K562 (cell line): Measurements from ENCODE around the gene ZNF646. TPM values are rescaled to one million over a fixed set of nuclear protein-coding genes. Genes with fewer than 3 reads are reported as not detected.
A peak's percentile ranks its signal among the peaks of the same experiment; 100 is the strongest.

ENCODE experiments used
- CBX1 ChIP-seq: sonication (generic); IDR thresholded peaks from 2 replicates; pipeline ENCODE4 v1.6.1; 2016; ENCODE audit warnings: antibody characterized with exemption, low read depth, mild to moderate bottlenecking
- CBX2 ChIP-seq: fragments of 200-600 bp; sonication (generic); IDR thresholded peaks from one replicate; pipeline ENCODE4 v1.6.1; 2012; ENCODE audit warnings: mild to moderate bottlenecking, low read length, inconsistent platforms; ENCODE audit not compliant: insufficient read depth, poor library complexity, severe bottlenecking
- NFRKB ChIP-seq: fragments of 450-650 bp; IDR thresholded peaks from 2 replicates; pipeline ENCODE4 v1.6.1; 2016; ENCODE audit warnings: low read depth
- PYGO2 ChIP-seq: fragments of 450-650 bp; IDR thresholded peaks from 2 replicates; pipeline ENCODE4 v1.6.1; 2016; ENCODE audit warnings: mild to moderate bottlenecking, missing genetic modification characterization, moderate library complexity, missing compliant biosample characterization
- RAD21 ChIP-seq, 2 experiments: fragments of 250-450 bp in 1 of 2; fragments of 450-650 bp in 1 of 2; sonication (Bioruptor Pico) in 1 of 2; formaldehyde crosslinking in 1 of 2; IDR thresholded peaks in 1 of 2; conservative IDR thresholded peaks in 1 of 2; 2 replicates each; pipeline versions ENCODE4 v1.4.0 to v1.8.0; 2020 to 2022; ENCODE audit warnings: mild to moderate bottlenecking in 2 of 2, moderate library complexity in 1 of 2
- THRAP3 ChIP-seq: fragments of 450-650 bp; IDR thresholded peaks from 2 replicates; pipeline ENCODE4 v1.6.1; 2016; ENCODE audit warnings: mild to moderate bottlenecking, inconsistent platforms, borderline replicate concordance
- USF1 ChIP-seq: sonication (generic); formaldehyde crosslinking; IDR thresholded peaks from 2 replicates; pipeline ENCODE4 v1.9.0; 2022; ENCODE audit warnings: mild to moderate bottlenecking, missing genetic modification reagents
- ZBTB9 ChIP-seq: fragments of 450-650 bp; formaldehyde crosslinking; IDR thresholded peaks from 2 replicates; pipeline ENCODE4 v1.4.0; 2020; ENCODE audit warnings: mild to moderate bottlenecking, moderate library complexity
- ZNF263 ChIP-seq: sonication (generic); formaldehyde crosslinking; IDR thresholded peaks from 2 replicates; pipeline ENCODE4 v1.8.0; 2022; ENCODE audit warnings: mild to moderate bottlenecking, missing genetic modification reagents, borderline replicate concordance
- ZNF324 ChIP-seq: fragments of 250-450 bp; sonication (Bioruptor Pico); IDR thresholded peaks from 2 replicates; pipeline ENCODE4 v1.4.0; 2020; ENCODE audit warnings: mild to moderate bottlenecking
- polyA plus RNA-seq, 8 experiments: library from polyadenylated mRNA; depleted of rRNA in 4 of 8; stranded (reverse) in 5 of 8; unstranded in 3 of 8; fragments of >200 nt; fragmentation: Nextera tagmentation in 2 of 8; fragmentation: Illumina TruSeq in 1 of 8; extraction: Ambion mirVana in 2 of 8; extraction: Trizol in 1 of 8; gene quantifications; 2 replicates each; pipeline versions ENCODE4 v1.2.1 to v1.2.3, GENCODE V29; 2011 to 2014; ENCODE audit warnings: inconsistent platforms in 1 of 8, missing spikeins in 1 of 8
- total RNA-seq, 7 experiments: library from RNA; depleted of rRNA in 6 of 7; stranded (reverse); fragments of >200 nt in 6 of 7; fragmentation: Illumina TruSeq in 2 of 7; extraction: Trizol in 2 of 7; gene quantifications; 2 replicates each; pipeline versions ENCODE4 v1.2.1 to v1.2.3, GENCODE V29; 2011 to 2021; ENCODE audit warnings: low replicate concordance in 1 of 7

Gene ZNF646
- total and polyA plus RNA-seq, 9 of the 15 experiments (the other 6 are each of a cell fraction or from before 2014, with no cell fraction given), result 0.08 to 20.6 (median 8.0) TPM

- no peak for TF ChIP-seq ZNF263 (CRISPR knock-in tag)
- peak in 1 of 2 experiments; percentile 30; a peak in 1 of 4 replicates for TF ChIP-seq RAD21 (CRISPR knock-in tag; conservative IDR thresholded peaks at IDR 0.05 in 1 of 2, IDR thresholded peaks at IDR 0.05 in 1 of 2)
- TF ChIP-seq THRAP3, result no peak
- no peak for TF ChIP-seq PYGO2 (tag)
- no peak for TF ChIP-seq ZBTB9 (CRISPR knock-in tag)
- TF ChIP-seq NFRKB, result no peak
- no peak for TF ChIP-seq USF1 (CRISPR knock-in tag)
- peak; percentile 32; the same call in 1 of the 2 replicates for TF ChIP-seq CBX1
- TF ChIP-seq ZNF324 (CRISPR knock-in tag), result no peak
- no peak for TF ChIP-seq CBX2
These were observed 54.7 kb downstream of the ZNF646 start (continued) for GRCh38 chr16:31128711-31129567.
